Measurements from ENCODE around the gene PIM3.

DNA sequence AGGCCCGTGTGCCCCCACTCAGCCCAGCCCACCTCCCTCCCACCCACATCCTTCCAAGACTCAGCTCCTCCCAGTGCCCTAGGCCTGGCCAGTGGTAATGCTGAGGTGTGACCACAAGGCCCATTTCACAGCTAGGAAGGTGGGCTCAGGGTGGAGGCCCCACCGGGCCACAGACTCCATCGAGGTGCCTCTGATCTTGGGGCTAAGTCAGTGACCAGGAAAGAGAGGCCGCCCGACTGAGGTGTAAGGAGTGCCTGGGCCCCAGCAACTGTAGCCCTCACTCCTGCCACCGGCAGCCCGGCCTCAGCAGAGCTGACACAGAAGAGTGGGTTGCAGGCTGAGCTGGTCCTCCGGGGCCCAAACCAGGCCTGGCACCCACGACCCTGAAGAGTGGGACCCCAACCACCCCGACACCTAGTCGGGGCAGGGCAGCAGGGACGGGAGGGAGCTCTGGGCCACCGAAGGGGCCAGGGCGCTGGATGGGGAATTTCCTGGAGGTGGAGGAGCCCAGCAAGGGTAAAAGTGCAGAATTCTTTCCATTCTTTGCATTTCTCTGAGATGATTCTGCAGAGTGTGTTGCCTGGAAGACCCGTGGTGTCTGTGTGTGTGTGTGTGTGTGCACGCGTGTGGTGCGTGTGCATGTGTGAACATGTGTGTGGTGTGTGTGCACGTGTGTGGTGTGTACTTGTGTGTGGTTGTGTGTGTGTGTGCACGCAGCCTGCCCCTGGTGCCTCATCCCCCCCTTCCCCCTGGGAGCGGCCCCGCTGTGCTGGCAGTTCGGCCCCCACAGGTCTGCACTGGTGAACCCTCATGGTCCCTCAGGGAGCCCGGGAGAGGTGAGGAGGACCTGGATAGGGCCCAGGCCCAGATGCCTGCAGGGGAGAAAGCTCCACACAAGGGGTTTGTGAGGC, 8.3 kb upstream of the PIM3 start:
- TF ChIP-seq ZBTB21 (CRISPR knock-in tag; IDR thresholded peaks at IDR 0.05; ENCODE audit: borderline replicate concordance) (no peak), IRF2 (CRISPR knock-in tag; IDR thresholded peaks at IDR 0.05; ENCODE audit: borderline replicate concordance, low read depth) (no peak)
- TF ChIP-seq, protein P1, sequence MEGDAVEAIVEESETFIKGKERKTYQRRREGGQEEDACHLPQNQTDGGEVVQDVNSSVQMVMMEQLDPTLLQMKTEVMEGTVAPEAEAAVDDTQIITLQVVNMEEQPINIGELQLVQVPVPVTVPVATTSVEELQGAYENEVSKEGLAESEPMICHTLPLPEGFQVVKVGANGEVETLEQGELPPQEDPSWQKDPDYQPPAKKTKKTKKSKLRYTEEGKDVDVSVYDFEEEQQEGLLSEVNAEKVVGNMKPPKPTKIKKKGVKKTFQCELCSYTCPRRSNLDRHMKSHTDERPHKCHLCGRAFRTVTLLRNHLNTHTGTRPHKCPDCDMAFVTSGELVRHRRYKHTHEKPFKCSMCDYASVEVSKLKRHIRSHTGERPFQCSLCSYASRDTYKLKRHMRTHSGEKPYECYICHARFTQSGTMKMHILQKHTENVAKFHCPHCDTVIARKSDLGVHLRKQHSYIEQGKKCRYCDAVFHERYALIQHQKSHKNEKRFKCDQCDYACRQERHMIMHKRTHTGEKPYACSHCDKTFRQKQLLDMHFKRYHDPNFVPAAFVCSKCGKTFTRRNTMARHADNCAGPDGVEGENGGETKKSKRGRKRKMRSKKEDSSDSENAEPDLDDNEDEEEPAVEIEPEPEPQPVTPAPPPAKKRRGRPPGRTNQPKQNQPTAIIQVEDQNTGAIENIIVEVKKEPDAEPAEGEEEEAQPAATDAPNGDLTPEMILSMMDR (IDR thresholded peaks at IDR 0.05) = no peak
